Left ventricle myocardium inferior (tissue), 1 donor: ENCODE data around the gene SNRNP40. TPM values are rescaled to one million over a fixed set of nuclear protein-coding genes. Genes with fewer than 3 reads are reported as not detected.
A peak's percentile ranks its signal among the peaks of the same experiment; 100 is the strongest.
"Not testable (repeated sequence)": the region's sequence is repeated elsewhere in the genome, so short reads cannot be mapped to it uniquely, and the experiment has no call there.

Source experiments
- DNase-seq: peaks from one replicate; pipeline ENCODE4 v3.0.0-alpha.2; 2020
- H3K27ac ChIP-seq: fragments of 200-600 bp; replicated peaks from 2 replicates; pipeline ENCODE4 v1.8.0; 2021
- H3K27me3 ChIP-seq: fragments of 200-600 bp; 2 replicates; pipeline ENCODE4 v1.8.0; 2021; ENCODE audit warnings: low read depth
- H3K36me3 ChIP-seq: fragments of 200-600 bp; 2 replicates; pipeline ENCODE4 v1.8.0; 2021
- H3K4me1 ChIP-seq: fragments of 200-600 bp; 2 replicates; pipeline ENCODE4 v1.8.0; 2021
- H3K4me3 ChIP-seq: fragments of 200-600 bp; 2 replicates; pipeline ENCODE4 v1.8.0; 2021; ENCODE audit warnings: mild to moderate bottlenecking, moderate library complexity
- H3K9me3 ChIP-seq: fragments of 200-600 bp; replicated peaks from 2 replicates; pipeline ENCODE4 v1.8.0; 2021
- CTCF ChIP-seq: fragments of 200-600 bp; IDR thresholded peaks from 2 replicates; pipeline ENCODE4 v1.8.0; 2021; ENCODE audit warnings: antibody characterized with exemption, mild to moderate bottlenecking, borderline replicate concordance
- intact Hi-C: fragments of 100-400 bp; cut with micrococcal nuclease; formaldehyde crosslinking; loops from one replicate; pipeline ENCODE4 v1.11.0; 2022
- total RNA-seq: library from RNA; stranded (reverse); fragmentation: NEBNext Ultra II Directional; extraction: Animal tissue kit (Norgen Biotek cat#: 25700); gene quantifications from one replicate; pipeline ENCODE4 v1.2.1, GENCODE V29; 2021
- donor health status: DM: no; HTN: yes; CAD: no; lungs with severe emphysema.

Gene SNRNP40
- total RNA-seq, 1 donor from 2014 or later = 19.7 TPM

GRCh38 chr1:31300193-31300592, 3.6 kb upstream of the SNRNP40 start:
- Histone ChIP-seq H3K9me3 (no peaks in the 10 kb centered on the region), H3K4me1 (peaks cover 37% of the 10 kb centered on the region), H3K27ac (no peak overlapping the region), H3K27me3 (no peaks in the 10 kb centered on the region), H3K4me3 (no peak overlapping the region), H3K36me3 (no peaks in the 10 kb centered on the region)
- no peak for TF ChIP-seq CTCF
- intact Hi-C loops = no loop called here
- no peak for DNase-seq

- intact Hi-C loops = no loop called here
- Histone ChIP-seq H3K4me3 (no peak overlapping the region), H3K36me3 (no peaks in the 10 kb centered on the region), H3K9me3 (no peaks in the 10 kb centered on the region), H3K27me3 (no peaks in the 10 kb centered on the region), H3K4me1 (peaks cover 43% of the 10 kb centered on the region), H3K27ac (no peak overlapping the region)
- no peak for TF ChIP-seq CTCF
- DNase-seq = no peak
Observed at GRCh38 chr1:31299365-31299764, 2.8 kb upstream of the SNRNP40 start.

GRCh38 chr1:31297277-31298247, 974 bp upstream of the SNRNP40 start:
- Histone ChIP-seq H3K4me1 (peaks cover 43% of the 10 kb centered on the region), H3K36me3 (peaks cover 12% of the 10 kb centered on the region), H3K27ac (peak overlapping the region; percentile 90), H3K4me3 (peak overlapping the region; percentile 89), H3K9me3 (no peaks in the 10 kb centered on the region), H3K27me3 (no peaks in the 10 kb centered on the region)
- DNase-seq = no peak
- no peak for TF ChIP-seq CTCF
- intact Hi-C loops = no loop called here

DNA sequence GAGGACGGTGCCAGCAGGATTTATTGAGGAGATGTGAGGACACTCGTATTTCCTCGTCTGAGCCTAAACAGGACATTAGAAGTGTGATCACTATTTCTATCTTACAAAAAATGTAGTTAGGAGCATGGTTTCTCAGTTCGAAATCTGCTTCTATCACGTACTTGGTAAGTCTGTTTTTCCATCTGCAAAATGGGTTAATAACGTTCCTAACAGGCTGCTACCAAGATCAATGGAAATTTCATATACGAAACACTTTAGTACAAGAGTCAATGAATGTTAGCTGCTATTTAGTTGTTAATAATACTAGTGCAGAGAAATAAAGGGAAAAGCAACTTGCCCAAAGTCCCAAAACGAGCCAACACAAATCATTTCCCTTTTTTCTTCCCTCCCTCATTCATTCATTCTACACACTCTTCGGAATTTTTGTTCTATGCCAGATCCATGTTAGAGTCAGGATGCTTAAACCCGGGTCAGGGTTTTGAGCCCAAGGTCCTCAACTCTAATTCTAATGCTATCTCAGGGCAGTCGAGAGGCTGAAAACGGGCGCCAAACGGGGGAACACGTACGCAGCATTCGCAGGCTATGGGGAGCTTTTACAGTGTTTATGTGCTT, 608 bp downstream of the SNRNP40 start:
- Histone ChIP-seq H3K9me3 (no peaks in the 10 kb centered on the region), H3K4me3 (peak overlapping the region; percentile 89), H3K36me3 (peaks cover 28% of the 10 kb centered on the region), H3K4me1 (peaks cover 43% of the 10 kb centered on the region), H3K27me3 (no peaks in the 10 kb centered on the region), H3K27ac (peak overlapping the region; percentile 90)
- DNase-seq = no peak
- intact Hi-C loops = no loop called here
- TF ChIP-seq CTCF = no peak

GRCh38 chr1:31289021-31289420, 7.6 kb downstream of the SNRNP40 start:
- Histone ChIP-seq H3K9me3 (no peaks in the 10 kb centered on the region), H3K27me3 (no peaks in the 10 kb centered on the region), H3K4me1 (no peaks in the 10 kb centered on the region), H3K4me3 (no peak overlapping the region), H3K36me3 (peaks cover 92% of the 10 kb centered on the region), H3K27ac (no peak overlapping the region)
- intact Hi-C loops = no loop called here
- no peak for DNase-seq
- TF ChIP-seq CTCF = no peak

- H3K27me3 ChIP-seq, H3K9me3 ChIP-seq, H3K27ac ChIP-seq, DNase-seq, H3K4me3 ChIP-seq, H3K4me1 ChIP-seq, intact Hi-C loops: not testable (repeated sequence)
- peaks cover 91% of the 10 kb centered on the region for H3K36me3 ChIP-seq
Observed at GRCh38 chr1:31287791-31288190, 8.8 kb downstream of the SNRNP40 start.

- H3K4me3 ChIP-seq, DNase-seq, H3K27me3 ChIP-seq, H3K4me1 ChIP-seq, H3K27ac ChIP-seq, intact Hi-C loops, H3K9me3 ChIP-seq: not testable (repeated sequence)
- H3K36me3 ChIP-seq = peaks cover 89% of the 10 kb centered on the region
Observed at GRCh38 chr1:31282426-31282825, 14.2 kb downstream of the SNRNP40 start.
